ENCODE data around the gene HOXC12.

Gene HOXC12

DNA sequence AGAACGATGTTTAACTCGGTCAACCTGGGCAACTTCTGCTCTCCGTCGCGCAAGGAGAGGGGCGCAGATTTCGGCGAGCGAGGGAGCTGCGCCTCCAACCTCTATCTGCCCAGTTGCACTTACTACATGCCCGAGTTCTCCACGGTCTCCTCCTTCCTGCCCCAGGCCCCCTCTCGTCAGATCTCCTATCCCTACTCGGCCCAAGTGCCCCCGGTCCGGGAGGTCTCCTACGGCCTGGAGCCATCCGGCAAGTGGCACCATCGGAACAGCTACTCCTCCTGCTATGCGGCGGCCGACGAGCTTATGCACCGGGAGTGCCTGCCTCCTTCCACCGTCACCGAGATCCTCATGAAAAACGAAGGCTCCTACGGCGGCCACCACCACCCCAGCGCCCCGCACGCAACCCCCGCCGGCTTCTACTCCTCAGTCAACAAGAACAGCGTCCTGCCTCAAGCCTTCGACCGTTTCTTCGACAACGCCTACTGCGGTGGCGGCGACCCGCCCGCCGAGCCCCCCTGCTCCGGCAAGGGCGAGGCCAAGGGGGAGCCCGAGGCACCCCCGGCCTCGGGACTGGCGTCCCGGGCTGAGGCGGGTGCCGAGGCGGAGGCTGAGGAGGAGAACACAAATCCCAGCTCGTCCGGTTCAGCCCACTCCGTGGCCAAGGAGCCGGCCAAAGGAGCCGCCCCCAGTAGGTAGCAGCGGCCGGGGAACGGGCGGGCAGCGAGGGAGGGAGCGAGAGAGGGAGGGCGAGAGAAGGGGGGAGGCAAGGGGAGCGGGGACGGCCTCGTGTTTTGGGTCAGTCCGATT, 18.7 kb downstream of the HOXC12 start:
- no peak for DNase-seq

DNA sequence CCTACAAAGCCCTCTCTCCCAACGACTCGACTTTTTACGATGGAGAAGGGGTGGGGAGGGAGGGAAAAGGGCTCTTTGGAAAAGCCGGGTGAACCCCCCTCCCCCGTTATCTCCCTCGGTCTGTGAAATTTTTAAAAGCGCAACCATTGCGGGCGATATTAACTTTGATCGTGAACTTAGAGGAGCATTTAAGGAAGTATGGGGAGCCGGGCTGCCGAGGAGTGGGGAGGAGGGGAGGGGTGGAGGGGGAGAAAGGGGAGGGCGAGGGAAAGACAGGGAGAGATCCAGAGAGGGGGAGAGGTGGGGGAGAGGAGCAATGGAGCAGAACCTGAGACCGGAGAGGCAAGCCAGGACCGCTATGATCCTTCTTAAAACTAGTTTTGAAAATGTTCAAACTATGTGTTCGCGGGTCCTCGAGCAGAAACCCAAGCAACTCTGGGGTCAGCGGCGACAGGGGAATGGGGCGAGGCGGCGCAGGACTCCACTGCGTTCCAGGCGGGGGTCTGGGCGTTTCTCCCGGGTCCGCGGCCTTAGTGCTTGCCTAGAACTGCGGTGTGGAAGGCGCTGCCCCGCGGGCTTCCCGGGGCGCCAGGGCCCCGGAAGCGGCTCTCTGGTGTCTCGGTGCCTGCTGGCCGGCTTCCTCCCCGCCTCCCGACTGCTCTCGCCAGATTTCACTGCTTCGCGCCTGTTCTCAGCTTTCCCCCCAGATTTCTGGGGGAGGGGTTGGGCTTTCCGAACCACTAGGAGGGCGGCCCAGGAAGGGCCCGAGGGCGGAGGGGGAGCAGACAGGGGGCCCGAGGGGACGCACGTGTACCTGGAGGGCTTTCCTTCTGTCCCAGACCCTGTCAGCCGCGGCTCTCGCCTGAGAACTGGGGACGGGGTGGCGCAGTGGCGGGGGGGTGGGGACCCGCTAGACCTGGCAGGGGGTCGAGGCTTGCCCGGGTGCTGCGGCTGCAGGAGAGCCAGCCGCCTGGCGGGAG, 19.7 kb downstream of the HOXC12 start, which contains the start of gene HOTAIR:
Gene HOTAIR (minus strand): TSS at position 871 of the 980 bp plus-strand sequence.
- no peak for DNase-seq

DNA sequence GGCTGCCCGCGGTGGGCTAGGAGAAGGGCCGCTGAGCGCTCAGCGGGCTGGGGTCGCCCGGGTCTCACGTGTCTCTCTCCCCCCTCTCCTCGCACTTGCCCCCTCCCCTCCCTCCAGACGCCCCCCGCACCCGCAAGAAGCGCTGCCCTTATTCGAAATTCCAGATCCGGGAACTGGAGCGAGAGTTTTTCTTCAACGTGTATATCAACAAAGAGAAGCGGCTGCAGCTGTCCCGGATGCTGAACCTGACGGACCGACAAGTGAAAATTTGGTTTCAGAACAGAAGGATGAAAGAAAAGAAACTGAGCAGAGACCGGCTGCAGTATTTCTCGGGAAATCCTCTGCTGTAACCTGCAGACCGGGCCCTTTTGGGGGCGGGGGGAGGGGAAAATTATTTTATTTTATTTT, 20.4 kb downstream of the HOXC12 start:
- no peak for DNase-seq

DNA sequence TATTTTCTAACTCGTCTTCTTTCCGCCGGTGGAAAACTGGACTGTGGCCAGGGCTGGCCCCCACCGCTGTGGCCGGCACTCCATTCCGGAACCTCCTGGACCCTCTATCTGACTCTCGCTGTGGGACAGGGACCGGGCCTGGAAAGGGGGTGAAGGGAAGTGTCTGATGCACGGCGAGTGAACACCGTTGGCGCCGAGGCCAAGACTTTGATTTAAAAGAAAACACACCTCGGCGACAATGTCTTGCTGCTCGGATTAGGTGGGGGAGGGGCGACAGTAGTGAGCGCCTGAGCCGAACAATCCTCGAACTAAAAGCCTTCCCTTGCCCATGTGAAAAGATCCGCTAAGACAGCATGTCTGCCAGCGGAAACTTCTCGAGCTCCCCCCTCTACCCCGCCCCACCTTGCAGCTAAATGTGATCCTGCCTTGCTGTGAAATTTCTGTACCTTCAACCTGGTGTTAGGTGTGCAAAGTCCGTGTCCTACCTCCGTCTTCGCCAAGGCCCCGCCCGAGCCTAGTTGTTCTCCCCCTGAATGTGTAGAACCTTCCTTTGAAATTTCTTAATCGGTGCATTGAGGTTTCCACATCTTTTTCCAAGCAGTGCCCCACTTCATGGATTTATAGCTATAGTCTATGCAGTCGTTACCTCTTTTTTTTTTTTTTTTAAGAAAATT, 20.9 kb downstream of the HOXC12 start:
- DNase-seq, result no peak

DNA sequence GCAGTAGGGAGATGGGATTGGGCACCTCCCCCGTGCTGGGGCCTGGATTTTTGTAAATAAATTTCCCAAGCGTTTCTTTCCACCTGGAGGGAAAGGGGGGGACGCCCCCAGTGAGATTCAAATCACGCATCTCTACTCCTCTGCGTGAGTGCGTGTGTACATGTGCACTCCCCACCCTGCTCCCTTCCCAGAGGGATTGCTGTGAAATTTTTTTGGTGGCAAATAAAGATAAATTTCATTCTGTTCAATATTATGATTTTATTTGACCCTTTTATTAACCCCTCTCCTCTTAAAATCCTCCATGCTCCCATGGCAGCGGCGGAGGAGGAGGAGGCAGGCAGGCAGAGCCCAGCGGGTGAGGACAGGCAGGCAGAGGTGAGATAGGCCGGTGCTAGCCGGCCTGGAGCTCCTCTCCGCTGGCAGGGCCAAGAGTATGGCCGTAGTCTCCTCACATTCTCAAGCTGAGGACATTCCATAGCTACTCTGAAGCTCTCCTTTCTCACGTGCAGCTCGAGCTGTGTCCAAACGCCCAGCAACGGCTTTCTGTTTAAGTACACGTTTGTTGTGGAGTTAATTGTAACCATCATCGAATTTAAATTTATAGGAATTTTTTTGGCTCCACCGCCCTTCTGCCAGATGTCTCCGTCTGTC, 21.6 kb downstream of the HOXC12 start:
- no peak for DNase-seq

DNA sequence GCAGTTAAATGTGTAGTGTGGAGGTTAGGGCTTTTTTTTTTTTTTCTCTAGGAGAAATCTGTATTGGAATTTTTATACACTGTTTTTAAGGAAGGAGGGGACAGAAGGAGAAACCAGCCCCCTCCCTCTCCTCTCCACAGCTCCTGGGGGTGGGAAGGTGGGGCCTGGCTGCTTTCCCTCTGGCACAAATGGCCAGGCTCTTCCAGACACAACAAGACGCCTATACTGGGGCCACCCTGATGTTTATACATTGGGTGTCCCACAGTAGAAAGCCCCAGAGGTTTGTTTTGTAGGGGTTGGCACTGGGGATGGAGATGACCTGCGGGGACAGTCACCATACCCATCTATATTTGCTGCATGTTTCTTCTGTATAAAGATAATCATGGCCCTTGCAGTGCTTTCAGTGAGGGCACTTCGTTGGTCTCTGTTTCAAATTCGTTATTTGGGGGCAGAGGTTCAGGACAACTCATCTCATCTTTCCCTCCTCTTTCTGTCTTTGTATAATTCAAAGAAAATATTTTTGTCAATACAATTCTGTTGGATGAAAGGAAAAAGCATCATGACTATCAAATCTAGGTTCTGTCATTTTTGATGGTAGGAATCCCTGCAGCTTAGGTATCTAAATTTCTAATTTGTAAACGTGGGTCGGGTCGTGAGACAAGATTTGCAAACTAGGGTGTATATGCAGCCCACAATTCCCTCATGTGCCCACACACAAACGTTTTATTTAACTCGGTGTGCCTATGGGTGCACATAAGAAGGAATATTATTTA, 22.3 kb downstream of the HOXC12 start:
- DNase-seq, result no peak

DNA sequence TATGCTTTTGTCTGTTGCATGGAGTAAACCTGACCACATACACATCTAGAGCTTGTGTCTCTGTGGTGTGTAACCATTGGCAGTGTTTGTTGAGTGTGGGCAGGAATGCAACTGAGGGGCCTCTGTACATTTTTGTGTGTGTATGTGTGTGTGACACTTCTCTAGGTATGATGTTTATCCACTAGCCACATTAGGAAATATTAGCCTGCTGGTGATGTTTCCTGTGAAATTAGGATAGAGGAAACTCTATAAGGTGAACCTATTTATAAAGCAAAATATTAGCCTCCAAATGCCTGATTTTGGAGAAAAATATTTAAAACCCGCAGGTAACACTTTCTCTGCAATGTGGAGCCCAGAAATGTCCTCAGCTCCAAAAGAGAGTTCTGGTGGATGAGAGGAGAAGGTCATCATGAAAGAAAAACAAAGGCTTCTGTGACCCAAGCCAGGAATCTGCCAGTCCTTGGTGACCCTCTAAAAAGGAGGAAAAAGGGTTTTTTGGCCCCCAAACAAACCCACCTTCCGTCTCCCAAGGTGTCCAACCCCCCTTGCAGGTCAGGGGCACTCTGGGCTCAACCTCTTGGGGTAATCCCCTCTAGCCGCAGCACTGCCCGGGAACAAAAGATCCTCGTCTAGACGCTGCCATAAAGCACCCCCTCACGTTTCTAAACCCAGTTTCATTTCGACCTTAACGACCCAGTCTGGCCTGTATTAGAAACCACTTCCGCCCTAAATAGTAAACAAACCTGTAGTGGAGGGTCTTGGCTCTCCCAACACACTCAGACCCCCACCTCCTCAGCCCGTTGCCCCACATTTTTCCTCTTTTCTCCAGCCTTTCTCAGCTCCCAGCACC, 23.1 kb downstream of the HOXC12 start:
- no peak for DNase-seq

GRCh38 chr12:53978477-53979356, 24.0 kb downstream of the HOXC12 start:
- no peak for DNase-seq

DNA sequence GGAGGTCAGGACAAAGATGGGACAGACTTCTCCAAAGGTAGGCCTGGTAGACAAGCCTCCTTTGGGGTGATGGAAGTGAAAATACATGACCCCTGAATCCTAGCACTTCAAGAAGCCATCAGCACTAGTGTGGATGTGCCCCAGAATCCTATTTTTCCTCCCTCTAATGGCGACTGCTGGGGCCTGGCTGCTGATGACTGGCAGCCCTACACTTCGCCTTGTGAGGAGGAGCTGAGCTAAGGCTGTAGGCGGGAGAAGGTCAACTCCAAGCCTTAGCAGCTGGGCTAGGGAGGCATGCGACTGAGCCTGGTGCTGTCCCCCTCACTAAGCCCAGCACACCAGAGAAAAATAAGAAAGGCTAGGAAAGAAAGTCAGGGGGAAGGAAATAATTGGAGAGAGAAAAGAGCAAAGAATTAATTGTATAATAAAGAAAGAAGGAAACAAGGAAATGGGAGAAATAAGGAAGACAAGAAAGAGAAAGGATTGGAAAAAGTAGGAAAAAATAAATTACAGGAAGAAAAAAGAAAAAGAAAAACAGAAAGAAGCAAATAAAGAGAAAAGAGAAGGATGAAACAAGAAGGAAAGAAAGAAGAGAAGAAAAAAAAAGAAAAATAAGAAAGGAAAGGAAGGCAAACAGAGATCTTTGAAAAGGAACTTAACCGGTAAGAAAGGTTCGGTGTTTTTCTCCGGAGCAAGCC, 25.6 kb downstream of the HOXC12 start:
- no peak for DNase-seq

- DNase-seq, result no peak
Observed at GRCh38 chr12:53980802-53981496, 26.2 kb downstream of the HOXC12 start.

GRCh38 chr12:53981634-53982565, 27.2 kb downstream of the HOXC12 start:
- DNase-seq, result no peak

GRCh38 chr12:53982648-53983567, 28.2 kb downstream of the HOXC12 start:
- DNase-seq, result no peak

GRCh38 chr12:53983568-53983949, 28.9 kb downstream of the HOXC12 start:
- no peak for DNase-seq

DNA sequence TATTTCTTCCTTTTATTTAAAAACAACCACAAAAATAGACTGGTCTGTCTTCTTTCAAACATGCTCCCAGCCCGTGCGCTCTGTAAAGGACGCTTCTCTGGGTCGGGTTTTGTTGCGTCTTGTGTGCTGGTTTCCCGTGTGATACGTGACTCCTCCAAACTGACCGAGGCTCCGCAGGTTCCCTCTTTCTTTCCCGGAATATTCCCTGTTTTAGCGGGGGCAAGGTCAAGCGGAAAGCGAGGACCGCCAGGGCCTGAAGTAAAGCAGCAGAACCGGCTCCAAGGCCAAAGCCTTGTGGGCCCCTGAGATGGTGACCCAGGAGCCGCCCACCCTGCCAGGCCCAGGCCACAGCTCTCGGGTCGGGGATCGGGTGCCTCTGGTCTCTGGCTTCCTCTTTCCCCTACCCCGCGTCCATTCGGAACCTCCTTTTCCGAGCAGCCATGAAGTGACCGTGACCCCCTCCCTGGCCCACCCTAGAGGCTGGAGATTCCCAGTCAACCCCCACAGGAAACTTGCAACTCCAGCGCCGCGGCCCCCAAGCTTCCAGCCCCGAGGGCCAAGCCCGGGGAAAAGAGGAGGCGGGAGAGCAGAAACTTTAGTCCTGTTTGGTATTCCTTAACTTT, 29.4 kb downstream of the HOXC12 start:
- DNase-seq, result no peak

GRCh38 chr12:53984901-53985691, 30.4 kb downstream of the HOXC12 start, which contains the start of gene HOXC10:
Gene HOXC10, plus strand, starts transcription at chr12:53985146. Its CDS starts 114 bp downstream, at chr12:53985260.
- peak; percentile 56 for DNase-seq

Measured in GDM1 (cell line).